ENCODE results near the gene ZNF512B.
"Not testable (repeated sequence)": the region's sequence is repeated elsewhere in the genome, so short reads cannot be mapped to it uniquely, and the experiment has no call there.

Gene ZNF512B

DNA sequence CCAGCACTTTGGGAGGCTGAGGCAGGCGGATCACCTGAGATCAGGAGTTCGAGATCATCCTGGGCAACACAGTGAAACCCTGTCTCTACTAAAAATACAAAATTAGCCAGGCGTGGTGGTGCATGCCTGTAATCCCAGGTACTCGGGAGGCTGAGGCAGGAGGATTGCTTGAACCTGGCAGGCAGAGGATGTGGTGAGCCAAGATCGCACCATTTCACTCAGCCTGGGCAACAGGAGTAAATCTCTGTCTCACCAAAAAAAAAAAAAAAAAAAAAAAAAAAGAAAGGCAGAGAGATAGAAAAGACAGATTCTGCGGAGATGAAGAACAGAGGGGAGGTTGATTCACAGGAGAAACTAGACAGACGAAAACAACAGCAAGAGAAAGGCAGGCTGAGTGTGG, 6.8 kb upstream of the ZNF512B start:
- H3K4me1 ChIP-seq (ENCODE audit: control insufficient read depth, low read depth, low read length); DNase-seq; H3K27me3 ChIP-seq (ENCODE audit: insufficient read depth, low read length, poor library complexity); H3K79me1 ChIP-seq (ENCODE audit: low read length); H3K4me3 ChIP-seq (ENCODE audit: low read length); H3K9ac ChIP-seq (ENCODE audit: low read length); H2AK5ac ChIP-seq (ENCODE audit: low read length); H2BK15ac ChIP-seq (replicated peaks; ENCODE audit: low read depth); H4K5ac ChIP-seq (ENCODE audit: low read length); H3K23ac ChIP-seq (ENCODE audit: low read length); H3K56ac ChIP-seq (ENCODE audit: low read length); H3K18ac ChIP-seq (ENCODE audit: low read length); H3K36me3 ChIP-seq (ENCODE audit: control insufficient read depth, insufficient read depth, low read length); H3K4ac ChIP-seq (ENCODE audit: low read depth, low read length); H3K4me2 ChIP-seq (ENCODE audit: low read length); H2BK120ac ChIP-seq (ENCODE audit: low read depth, low read length); H2BK5ac ChIP-seq (ENCODE audit: low read length); H3K79me2 ChIP-seq (ENCODE audit: control insufficient read depth, insufficient read depth, low read length); H4K8ac ChIP-seq (ENCODE audit: low read depth, low read length); H3K27ac ChIP-seq (ENCODE audit: low read depth, low read length): not testable (repeated sequence)
- WGBS (ENCODE audit: extremely low coverage, insufficient coverage, low lambda C conversion rate), result no CpG with 5 or more reads among the region's 7 CpGs

DNA sequence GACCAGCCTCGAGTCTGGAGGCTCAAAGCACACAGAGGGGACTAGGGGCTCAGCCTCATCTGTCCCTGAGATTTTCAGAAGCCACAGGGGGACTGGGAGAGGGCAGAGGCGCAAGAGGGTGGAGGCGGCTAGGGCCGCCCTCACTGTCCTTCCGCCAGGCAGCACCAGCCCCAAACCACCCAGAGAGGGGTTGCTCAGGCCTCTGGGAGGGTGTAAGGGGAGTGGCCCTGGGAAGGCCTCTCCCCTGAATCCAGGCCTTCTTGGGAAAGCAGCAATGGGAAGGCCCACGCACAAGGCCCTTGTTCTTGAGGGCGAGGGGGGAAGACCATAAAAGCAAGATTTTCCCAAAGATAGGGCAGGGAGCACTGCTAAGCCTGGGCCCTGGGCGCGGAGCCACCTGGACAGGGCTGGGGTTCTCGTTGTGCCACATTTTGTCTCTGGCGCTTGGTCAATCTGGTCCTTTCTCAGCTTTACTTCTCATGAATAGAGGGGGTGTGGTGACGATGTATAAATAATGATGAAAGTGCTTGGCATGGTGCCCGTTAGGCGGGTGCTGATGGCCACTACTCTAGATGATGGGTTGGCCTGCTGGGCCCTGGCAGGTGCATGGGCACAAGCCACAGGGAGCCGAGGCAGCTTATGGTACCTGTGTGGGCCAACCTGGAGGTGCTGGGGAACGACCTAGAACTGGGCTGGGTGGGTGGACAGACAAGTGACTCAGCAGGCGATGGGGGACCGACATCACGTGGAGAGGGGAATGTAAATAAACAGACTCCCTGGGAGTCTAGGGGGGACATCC, 4.9 kb upstream of the ZNF512B start:
- no peak overlapping the region for H2AK5ac ChIP-seq (ENCODE audit: low read length)
- H2BK15ac ChIP-seq (replicated peaks; ENCODE audit: low read depth), result no peak overlapping the region
- H3K9ac ChIP-seq (ENCODE audit: low read length), result no peak overlapping the region
- H3K4ac ChIP-seq (ENCODE audit: low read depth, low read length), result no peak overlapping the region
- no peak for DNase-seq
- no peak overlapping the region for H2BK5ac ChIP-seq (ENCODE audit: low read length)
- no peaks in the 10 kb centered on the region for H3K36me3 ChIP-seq (ENCODE audit: control insufficient read depth, insufficient read depth, low read length)
- H3K79me1 ChIP-seq (ENCODE audit: low read length), result no peaks in the 10 kb centered on the region
- no peaks in the 10 kb centered on the region for H3K4me1 ChIP-seq (ENCODE audit: control insufficient read depth, low read depth, low read length)
- no peak overlapping the region for H3K18ac ChIP-seq (ENCODE audit: low read length)
- H3K4me2 ChIP-seq (ENCODE audit: low read length), result no peak overlapping the region
- H3K56ac ChIP-seq (ENCODE audit: low read length), result no peak overlapping the region
- H2BK120ac ChIP-seq (ENCODE audit: low read depth, low read length), result no peak overlapping the region
- no peaks in the 10 kb centered on the region for H3K79me2 ChIP-seq (ENCODE audit: control insufficient read depth, insufficient read depth, low read length)
- no CpG with 5 or more reads among the region's 19 CpGs for WGBS (ENCODE audit: extremely low coverage, insufficient coverage, low lambda C conversion rate)
- no peak overlapping the region for H3K27ac ChIP-seq (ENCODE audit: low read depth, low read length)
- H3K27me3 ChIP-seq (ENCODE audit: insufficient read depth, low read length, poor library complexity), result no peaks in the 10 kb centered on the region
- no peak overlapping the region for H3K4me3 ChIP-seq (ENCODE audit: low read length)
- no peak overlapping the region for H3K23ac ChIP-seq (ENCODE audit: low read length)
- H4K8ac ChIP-seq (ENCODE audit: low read depth, low read length), result no peak overlapping the region
- no peak overlapping the region for H4K5ac ChIP-seq (ENCODE audit: low read length)

DNA sequence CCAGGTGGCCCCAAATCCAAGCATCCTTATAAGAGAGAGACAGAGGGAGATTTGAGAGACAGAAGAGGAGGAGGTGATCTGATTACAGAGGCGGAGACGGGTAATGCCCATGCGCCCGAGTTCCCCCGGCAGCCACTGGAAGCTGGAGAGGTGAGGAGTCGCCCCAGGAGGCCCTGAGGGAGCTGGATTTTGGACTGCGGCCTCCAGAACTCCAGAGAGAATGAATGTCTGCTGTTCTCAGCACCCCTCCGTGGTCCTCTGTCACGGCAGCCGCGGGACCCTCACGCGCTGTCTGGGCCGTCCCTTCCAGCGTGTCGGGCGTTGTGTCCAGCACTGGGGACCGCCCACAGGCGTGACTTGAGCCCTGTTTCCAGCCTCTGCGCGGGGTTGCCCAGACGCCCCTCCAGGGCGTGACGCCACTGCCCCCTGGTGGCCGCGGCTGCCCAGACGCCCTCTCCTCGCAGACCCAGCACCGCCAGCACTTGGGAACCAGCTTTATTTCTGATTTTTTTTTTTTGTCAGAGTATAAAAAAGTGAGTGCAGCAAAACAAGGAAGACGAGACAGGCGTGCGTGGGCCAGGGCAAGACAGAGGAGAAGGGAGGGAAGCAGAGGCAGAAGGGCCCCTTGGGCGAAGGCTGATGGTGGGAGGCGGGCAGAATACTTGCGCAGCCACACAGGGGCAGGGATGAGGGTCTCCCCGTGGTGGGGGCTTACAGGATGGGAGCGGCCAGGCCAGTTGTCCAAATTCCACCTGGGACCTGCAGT, 4.1 kb upstream of the ZNF512B start:
- Histone ChIP-seq H3K23ac (ENCODE audit: low read length) (no peak overlapping the region), H3K79me1 (ENCODE audit: low read length) (no peaks in the 10 kb centered on the region), H3K9ac (ENCODE audit: low read length) (peak overlapping the region; percentile 59), H3K4ac (ENCODE audit: low read depth, low read length) (no peak overlapping the region), H3K79me2 (ENCODE audit: control insufficient read depth, insufficient read depth, low read length) (no peaks in the 10 kb centered on the region), H3K27ac (ENCODE audit: low read depth, low read length) (no peak overlapping the region), H3K4me2 (ENCODE audit: low read length) (peak overlapping the region; percentile 72), H3K4me1 (ENCODE audit: control insufficient read depth, low read depth, low read length) (no peaks in the 10 kb centered on the region), H2AK5ac (ENCODE audit: low read length) (no peak overlapping the region), H2BK120ac (ENCODE audit: low read depth, low read length) (no peak overlapping the region), H3K27me3 (ENCODE audit: insufficient read depth, low read length, poor library complexity) (no peaks in the 10 kb centered on the region), H2BK15ac (replicated peaks; ENCODE audit: low read depth) (no peak overlapping the region), H3K18ac (ENCODE audit: low read length) (no peak overlapping the region), H2BK5ac (ENCODE audit: low read length) (no peak overlapping the region), H4K5ac (ENCODE audit: low read length) (no peak overlapping the region), H3K56ac (ENCODE audit: low read length) (peak overlapping the region; percentile 79), H4K8ac (ENCODE audit: low read depth, low read length) (no peak overlapping the region), H3K36me3 (ENCODE audit: control insufficient read depth, insufficient read depth, low read length) (no peaks in the 10 kb centered on the region), H3K4me3 (ENCODE audit: low read length) (peak overlapping the region; percentile 25)
- WGBS (ENCODE audit: extremely low coverage, insufficient coverage, low lambda C conversion rate), result no CpG with 5 or more reads among the region's 37 CpGs
- peak; percentile 84 for DNase-seq

DNA sequence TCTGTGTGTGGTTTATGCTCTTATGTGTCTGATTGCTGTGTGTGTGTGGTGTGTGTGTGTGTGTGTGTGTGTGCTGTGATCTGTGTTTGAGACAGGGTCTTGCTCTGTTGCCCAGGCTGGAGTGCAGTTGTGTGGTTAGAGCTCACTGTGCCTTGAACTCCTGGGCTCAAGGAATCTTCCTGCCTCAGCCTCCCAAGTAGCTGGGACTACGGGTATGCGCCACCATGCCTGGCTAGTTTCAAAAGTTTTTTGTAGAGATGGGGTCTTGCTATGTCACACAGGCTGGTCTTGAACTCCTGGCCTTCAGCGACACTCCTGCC, 3.4 kb upstream of the ZNF512B start:
- no peaks in the 10 kb centered on the region for H3K79me2 ChIP-seq (ENCODE audit: control insufficient read depth, insufficient read depth, low read length)
- no peak overlapping the region for H2BK15ac ChIP-seq (replicated peaks; ENCODE audit: low read depth)
- H4K8ac ChIP-seq (ENCODE audit: low read depth, low read length), result no peak overlapping the region
- H3K79me1 ChIP-seq (ENCODE audit: low read length), result no peaks in the 10 kb centered on the region
- H3K4ac ChIP-seq (ENCODE audit: low read depth, low read length), result no peak overlapping the region
- peaks cover under 1% of the 10 kb centered on the region for H3K36me3 ChIP-seq (ENCODE audit: control insufficient read depth, insufficient read depth, low read length)
- no peak overlapping the region for H2BK120ac ChIP-seq (ENCODE audit: low read depth, low read length)
- H3K4me3 ChIP-seq (ENCODE audit: low read length), result no peak overlapping the region
- H3K9ac ChIP-seq (ENCODE audit: low read length), result no peak overlapping the region
- no peak overlapping the region for H3K4me2 ChIP-seq (ENCODE audit: low read length)
- H3K56ac ChIP-seq (ENCODE audit: low read length), result no peak overlapping the region
- H3K27ac ChIP-seq (ENCODE audit: low read depth, low read length), result no peak overlapping the region
- DNase-seq, result no peak
- H3K18ac ChIP-seq (ENCODE audit: low read length), result no peak overlapping the region
- no peak overlapping the region for H3K23ac ChIP-seq (ENCODE audit: low read length)
- no peak overlapping the region for H2AK5ac ChIP-seq (ENCODE audit: low read length)
- H3K4me1 ChIP-seq (ENCODE audit: control insufficient read depth, low read depth, low read length), result no peaks in the 10 kb centered on the region
- no peak overlapping the region for H4K5ac ChIP-seq (ENCODE audit: low read length)
- no peak overlapping the region for H2BK5ac ChIP-seq (ENCODE audit: low read length)
- H3K27me3 ChIP-seq (ENCODE audit: insufficient read depth, low read length, poor library complexity), result no peaks in the 10 kb centered on the region
- no CpG with 5 or more reads among the region's 3 CpGs for WGBS (ENCODE audit: extremely low coverage, insufficient coverage, low lambda C conversion rate)

DNA sequence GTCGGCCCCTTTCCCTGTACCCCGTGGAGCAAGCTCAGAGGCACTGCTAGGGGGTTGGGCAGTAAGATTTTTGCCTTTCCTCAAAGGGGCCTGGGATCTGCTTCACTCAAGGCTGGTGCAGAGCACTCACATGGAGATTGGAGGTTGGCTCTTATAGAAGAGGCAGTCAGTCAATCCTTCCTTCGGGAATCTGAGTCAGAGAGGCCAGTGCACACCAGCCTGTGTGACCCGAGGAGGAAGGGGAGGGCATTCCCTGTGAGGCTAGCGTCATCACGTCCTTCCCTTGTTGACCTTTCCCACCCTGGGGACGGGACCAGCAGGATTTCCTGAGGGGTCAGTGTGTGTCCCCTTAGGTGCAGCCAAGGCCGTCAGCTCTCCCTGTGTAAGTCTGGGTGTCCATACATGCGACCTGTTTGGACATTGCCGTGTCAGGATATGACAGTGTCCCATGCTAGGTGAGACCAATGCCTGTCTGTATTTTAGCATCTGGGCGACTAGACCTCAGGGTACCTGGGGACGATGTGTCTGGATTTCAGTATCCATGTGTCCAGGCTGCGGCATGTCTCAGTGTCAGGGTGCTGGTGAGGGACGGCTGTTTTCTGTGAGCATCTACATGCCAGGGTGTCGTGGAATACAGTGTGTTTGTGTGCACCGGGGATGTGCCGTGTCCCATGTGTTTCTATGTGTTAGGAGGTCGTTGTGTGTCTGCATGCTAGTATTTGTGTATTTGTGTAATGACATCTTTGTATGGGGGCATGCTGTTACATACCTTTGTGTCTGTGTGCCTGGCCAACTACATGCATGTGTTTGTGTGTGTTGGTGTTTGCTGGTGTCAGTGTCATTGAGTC, 2.8 kb upstream of the ZNF512B start:
- H2BK5ac ChIP-seq (ENCODE audit: low read length), result no peak overlapping the region
- no peak overlapping the region for H3K18ac ChIP-seq (ENCODE audit: low read length)
- no peak overlapping the region for H3K23ac ChIP-seq (ENCODE audit: low read length)
- no CpG with 5 or more reads among the region's 18 CpGs for WGBS (ENCODE audit: extremely low coverage, insufficient coverage, low lambda C conversion rate)
- no peak overlapping the region for H2AK5ac ChIP-seq (ENCODE audit: low read length)
- H3K4ac ChIP-seq (ENCODE audit: low read depth, low read length), result no peak overlapping the region
- no peak overlapping the region for H3K9ac ChIP-seq (ENCODE audit: low read length)
- no peak overlapping the region for H3K4me2 ChIP-seq (ENCODE audit: low read length)
- no peaks in the 10 kb centered on the region for H3K79me2 ChIP-seq (ENCODE audit: control insufficient read depth, insufficient read depth, low read length)
- H4K5ac ChIP-seq (ENCODE audit: low read length), result no peak overlapping the region
- H3K27ac ChIP-seq (ENCODE audit: low read depth, low read length), result no peak overlapping the region
- H4K8ac ChIP-seq (ENCODE audit: low read depth, low read length), result no peak overlapping the region
- H3K56ac ChIP-seq (ENCODE audit: low read length), result no peak overlapping the region
- DNase-seq, result no peak
- no peak overlapping the region for H2BK15ac ChIP-seq (replicated peaks; ENCODE audit: low read depth)
- no peak overlapping the region for H2BK120ac ChIP-seq (ENCODE audit: low read depth, low read length)
- H3K4me1 ChIP-seq (ENCODE audit: control insufficient read depth, low read depth, low read length), result no peaks in the 10 kb centered on the region
- H3K36me3 ChIP-seq (ENCODE audit: control insufficient read depth, insufficient read depth, low read length), result peaks cover 2% of the 10 kb centered on the region
- no peaks in the 10 kb centered on the region for H3K27me3 ChIP-seq (ENCODE audit: insufficient read depth, low read length, poor library complexity)
- H3K4me3 ChIP-seq (ENCODE audit: low read length), result no peak overlapping the region
- H3K79me1 ChIP-seq (ENCODE audit: low read length), result no peaks in the 10 kb centered on the region

Data from mesendoderm (in vitro differentiated cells).